NCI-H345 treated with DMSO at 0.1 percent for 48 hours (cell line): Measurements from ENCODE around the gene IRF5.
"Not testable (repeated sequence)": the region's sequence is repeated elsewhere in the genome, so short reads cannot be mapped to it uniquely, and the experiment has no call there.

Source experiments
- DNase-seq: peaks from one replicate; lab custom pipeline; 2025; ENCODE audit not compliant: unreplicated experiment; lab: John Stamatoyannopoulos, UW

IRF5 gene

DNA sequence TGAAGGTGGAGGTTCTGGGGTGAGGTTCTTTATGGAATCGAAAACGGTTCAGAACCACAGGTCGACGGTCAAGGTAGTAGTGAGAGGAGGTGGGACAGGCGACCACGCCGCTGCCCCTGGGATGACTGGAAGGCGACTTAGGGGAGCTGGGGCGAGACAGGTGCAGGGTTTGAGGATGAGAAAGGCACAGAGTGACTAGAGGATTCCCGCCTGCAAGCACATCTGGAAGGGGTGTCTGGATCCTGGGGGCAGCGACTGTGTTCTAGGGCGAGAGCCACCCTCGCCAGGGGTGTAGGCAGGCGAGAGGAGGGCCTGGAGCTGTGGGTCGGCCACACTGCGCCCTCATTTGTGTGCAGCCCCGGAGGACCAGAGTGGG is 468 bp upstream of the IRF5 start:
- no peak for DNase-seq

DNA sequence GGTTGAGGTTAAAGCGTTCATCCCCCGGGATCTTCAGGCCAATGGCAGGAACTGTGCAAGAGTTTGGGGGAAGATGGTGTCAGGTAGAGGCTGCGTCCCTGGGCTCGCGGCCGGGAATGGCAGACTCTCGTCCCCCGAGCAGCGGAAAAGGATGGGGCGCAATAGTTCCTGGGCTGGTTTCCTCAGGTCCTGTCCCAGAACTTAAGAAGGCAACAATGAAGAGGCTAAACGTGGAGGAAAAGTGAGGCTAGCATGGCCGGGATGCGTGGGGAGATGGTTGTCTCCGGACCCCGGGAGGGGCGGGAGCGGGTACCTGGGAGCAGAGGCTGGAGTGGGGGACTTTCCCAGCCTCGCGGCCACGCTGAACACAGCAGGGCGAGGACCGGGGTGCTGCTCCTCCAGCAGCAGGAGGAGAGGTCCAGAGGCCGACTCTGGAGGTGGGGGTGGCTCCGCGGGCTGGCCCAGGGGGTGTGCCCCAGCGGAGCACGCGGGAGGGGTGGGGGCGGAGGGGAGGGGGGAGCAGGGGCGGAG is 882 bp downstream of the IRF5 start:
- no peak for DNase-seq

DNA sequence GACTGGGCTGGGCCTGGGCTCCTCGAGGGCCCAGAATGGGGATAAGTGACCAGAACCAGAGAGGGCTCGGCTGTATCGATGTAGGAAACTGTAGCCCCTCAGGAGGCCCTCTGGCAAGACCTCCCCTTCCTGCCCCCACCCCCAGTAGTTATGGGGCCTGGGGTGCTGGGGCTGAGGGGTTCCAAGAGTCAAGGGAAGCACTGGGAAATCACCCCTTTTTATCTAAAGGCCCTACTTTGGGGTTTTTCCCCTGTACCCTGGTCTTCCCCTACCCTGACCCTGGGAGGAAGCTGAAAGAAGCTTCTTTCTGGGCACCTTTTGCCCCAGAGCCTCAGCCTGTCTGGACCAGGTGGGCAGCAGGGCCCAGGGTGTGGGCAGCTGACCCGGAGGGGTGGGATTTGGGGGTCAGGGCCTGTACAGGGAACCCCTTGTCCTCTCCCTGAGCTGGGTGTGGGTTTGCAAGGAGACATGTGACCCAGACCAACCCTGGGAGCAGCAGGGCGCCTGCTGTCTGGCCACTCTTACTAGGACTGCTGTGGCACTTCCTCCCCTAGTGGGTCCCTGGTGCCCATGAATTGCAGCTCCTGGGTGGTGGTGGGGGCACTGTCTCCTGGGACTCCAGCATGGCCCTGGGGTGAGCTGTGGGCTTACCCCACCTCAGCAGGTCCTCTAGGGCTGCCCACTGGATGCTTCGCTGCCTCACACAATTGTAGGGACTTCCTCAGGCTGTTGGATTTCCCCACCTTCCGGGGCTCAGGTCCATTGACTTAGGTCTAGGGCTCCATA is 1.5 kb downstream of the IRF5 start:
- DNase-seq: no peak

DNA sequence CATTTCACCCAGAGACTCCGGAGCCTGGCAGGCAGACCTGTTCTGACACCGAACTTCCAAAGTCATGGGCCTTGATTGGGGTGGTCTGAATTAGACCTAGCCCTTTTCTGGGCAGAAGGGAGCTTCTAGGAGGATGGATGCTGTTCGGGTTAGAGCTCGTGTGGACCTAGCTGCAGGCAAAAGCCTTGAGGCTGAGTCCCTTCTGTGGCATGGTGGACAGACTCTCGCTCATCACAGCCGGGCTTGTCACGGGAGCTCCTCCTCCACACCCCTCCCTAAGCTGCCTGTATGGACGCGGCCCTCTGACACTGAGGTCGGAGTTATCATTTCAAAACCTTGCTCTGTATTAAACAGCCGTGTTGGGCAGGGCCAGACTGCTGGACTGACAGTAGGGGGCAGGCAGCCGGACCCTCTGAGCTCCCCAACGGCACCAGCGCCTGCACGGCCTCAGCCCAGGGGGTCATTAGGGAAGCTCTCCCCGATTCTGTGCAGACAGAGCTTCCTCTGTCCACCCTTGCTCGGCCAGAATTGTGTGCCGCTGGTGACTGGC is 2.2 kb downstream of the IRF5 start:
- DNase-seq: no peak

DNA sequence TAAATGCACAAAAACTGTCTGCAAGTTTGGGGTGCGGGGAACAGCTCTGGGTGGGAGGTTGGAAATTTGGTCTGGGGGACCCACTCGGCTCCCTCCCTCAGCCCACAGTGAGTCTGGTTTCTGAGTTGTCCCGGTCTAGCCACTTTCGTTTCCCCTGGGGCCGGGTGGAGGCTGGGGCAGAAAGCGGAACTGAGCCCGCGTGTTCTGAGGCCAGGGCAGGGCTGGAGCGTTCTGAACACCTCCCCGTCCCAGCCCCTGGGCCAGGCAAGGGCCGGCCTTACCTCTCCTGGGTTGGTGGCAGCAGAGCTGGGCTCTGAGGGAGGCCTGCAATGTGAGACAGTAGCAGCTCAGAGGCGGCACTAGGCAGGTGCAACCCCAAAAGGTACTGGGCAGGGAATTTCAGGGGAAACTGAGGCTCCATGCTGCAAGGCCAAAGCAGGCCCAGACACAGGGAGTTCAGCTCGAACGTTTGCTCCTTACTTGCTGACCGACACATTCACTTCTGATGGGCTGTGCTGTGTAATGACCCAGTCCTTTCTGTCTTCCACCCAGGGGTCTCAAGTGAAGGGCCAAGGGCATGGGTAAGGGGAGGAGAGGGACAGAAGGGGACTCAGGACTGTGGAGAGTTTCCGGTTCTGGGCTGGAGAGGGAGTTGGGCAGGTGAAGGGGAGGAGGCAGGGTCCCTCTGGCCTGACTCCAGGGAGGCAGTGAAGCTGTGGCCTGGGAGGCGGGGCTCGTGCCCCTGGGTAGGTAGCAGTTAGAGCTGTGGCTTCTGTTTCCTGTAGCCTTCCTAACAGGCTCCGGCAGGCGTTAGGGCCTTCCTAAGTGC is 3.0 kb downstream of the IRF5 start:
- DNase-seq: no peak

DNA sequence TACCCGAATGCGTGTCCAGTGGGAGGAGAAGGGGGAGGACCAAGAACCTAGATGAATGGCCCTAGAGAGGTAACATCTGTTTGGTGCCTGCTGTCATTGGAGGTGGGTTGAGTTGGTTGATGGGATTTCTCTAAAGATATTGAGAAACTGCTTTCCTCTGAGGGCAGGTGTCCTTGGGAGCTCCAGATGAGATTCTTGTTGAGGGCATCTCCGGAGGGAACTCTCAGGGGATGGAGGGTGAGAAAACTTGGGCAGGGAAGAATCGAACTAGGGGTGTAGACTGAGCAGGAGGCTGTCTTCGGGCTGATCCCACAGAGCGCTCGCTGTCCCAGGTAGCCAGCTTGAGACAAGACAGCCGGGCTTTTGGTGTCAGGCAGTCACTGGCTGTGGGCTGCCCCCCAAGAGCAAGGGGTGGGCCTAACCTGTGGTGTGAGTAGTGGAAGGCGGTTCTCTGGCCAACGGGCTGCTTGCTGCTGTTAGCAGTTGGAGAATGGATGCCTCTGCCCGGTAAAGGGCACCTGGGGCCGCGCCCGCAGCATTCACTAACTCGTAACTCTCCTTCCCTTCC is 3.7 kb downstream of the IRF5 start:
- no peak for DNase-seq

DNA sequence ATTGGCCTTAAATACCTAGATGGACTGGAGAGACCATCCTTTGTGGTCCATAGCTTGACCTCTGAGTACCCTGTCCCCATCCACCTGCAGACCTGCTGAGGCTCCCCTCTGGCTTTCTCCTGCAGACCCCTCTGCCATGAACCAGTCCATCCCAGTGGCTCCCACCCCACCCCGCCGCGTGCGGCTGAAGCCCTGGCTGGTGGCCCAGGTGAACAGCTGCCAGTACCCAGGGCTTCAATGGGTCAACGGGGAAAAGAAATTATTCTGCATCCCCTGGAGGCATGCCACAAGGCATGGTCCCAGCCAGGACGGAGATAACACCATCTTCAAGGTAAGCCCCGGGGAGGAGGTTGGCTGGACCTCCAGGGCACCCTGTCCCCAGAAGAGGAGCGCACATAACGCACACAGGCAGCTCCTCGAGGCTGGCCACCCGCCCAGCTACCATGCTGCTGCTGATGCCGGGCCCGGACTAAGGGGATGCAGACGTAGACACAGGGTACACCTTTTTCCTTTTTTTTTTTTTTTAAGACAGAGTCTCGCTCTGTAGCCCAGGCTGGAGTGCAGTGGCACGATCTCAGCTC is 4.3 kb downstream of the IRF5 start:
- DNase-seq: no peak

DNA sequence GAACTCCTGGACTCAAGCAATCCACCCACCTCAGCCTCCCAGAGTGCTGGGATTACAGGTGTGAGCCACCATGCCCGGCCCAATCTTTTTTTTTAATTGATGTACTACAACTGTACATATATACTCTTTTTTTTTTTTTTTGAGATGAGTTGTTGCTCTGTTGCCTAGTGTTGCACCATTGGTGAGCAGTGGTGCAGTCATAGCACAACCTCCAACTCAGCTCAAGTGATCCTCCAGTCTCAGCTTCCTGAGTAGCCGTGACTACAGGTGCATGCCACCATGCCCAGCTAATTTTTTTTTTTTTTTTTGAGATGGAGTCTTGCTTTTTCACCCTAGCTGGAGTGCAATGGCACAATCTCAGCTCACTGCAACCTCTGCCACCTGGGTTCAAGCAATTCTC is 5.5 kb downstream of the IRF5 start:
- DNase-seq: not testable (repeated sequence)

DNA sequence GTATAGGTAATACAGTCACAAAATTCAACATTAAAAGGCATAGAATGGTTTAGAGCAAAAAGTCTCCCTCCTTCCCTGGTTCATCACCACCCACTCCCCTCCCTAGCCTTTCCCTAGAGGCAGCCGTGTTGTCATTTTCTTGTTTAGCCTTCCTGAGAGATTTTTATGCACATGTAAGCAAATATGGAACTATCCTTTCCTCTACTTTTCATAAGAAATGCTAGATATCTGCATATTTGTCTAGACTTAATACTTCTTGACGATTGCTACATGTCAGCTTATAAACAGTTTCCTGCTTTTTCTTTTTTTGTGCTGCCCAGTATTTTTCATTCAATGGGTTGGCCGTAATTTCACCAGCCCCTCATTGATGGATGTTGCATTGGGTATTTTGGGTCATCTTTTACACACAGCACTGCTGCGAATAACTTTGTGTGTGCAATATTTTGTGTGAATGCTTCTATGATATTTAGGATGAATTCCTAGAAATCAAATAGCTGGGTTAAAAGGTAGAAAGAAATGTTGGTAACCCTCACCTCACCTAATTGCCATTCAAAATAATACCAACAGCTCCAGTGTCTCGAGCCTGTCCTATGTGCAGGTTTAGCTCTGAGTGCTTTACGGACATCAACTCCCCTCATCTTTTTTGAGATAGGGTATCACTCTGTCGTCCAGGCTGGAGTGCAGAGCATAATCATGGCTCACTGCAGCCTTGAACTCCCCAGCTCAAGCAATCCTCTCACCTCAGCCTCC is 6.9 kb downstream of the IRF5 start:
- no peak for DNase-seq

DNA sequence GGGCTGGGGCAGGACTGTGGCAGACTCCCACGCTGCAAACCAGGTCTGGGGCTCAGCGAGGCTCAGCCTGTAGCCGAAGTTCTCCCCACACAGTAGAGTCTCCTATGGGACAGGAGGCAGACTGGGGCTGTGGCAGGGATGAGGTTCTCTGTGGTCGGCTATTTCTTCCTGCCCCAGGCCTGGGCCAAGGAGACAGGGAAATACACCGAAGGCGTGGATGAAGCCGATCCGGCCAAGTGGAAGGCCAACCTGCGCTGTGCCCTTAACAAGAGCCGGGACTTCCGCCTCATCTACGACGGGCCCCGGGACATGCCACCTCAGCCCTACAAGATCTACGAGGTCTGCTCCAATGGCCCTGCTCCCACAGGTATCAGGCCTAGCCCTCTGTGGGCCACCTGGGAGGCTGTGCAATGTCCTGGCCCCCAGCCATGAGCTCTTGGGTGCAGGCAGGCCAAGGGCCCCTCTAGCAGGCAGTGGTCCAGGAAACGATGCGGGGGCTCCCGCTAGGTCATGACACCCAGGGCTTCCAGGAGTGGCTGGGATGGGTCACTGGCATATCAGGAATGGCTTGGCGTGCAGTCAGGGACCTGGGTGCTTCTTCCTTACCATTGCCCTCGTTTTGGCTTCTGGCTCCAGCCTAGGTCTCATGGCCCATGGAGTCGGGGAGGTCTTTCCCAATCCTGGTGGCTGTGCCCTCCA is 8.1 kb downstream of the IRF5 start:
- no peak for DNase-seq

DNA sequence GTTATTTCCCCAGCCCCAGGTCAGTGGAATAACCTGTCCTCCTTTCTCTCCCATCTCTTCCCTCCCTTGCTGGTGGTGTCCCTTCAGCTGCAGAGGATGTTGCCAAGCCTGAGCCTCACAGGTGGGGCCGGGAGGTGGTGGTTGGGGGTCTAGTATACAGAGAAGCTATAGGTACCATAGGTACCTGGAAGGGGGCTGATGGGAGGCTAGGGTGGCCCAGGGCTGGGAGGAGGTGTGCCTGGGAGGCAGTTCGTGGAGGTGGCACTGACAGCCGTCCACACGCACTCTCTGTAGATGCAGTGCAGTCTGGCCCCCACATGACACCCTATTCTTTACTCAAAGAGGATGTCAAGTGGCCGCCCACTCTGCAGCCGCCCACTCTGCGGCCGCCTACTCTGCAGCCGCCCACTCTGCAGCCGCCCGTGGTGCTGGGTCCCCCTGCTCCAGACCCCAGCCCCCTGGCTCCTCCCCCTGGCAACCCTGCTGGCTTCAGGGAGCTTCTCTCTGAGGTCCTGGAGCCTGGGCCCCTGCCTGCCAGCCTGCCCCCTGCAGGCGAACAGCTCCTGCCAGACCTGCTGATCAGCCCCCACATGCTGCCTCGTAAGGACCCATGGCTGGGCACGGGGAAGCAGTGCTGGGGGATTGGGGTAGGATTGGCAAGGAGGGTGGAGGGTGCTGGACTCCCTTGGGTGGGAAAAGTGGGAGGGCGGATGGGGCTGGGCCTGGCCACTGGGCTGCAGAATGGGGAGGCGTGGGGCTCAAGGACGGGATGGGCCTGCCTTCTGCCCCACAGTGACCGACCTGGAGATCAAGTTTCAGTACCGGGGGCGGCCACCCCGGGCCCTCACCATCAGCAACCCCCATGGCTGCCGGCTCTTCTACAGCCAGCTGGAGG is 9.5 kb downstream of the IRF5 start:
- no peak for DNase-seq

DNA sequence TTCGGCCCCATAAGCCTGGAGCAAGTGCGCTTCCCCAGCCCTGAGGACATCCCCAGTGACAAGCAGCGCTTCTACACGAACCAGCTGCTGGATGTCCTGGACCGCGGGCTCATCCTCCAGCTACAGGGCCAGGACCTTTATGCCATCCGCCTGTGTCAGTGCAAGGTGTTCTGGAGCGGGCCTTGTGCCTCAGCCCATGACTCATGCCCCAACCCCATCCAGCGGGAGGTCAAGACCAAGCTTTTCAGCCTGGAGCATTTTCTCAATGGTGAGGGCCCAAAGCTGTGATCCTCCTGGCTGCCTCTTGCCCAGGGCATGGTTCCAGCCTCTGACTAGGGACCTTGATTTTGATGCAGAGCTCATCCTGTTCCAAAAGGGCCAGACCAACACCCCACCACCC is 10.1 kb downstream of the IRF5 start:
- DNase-seq: no peak

DNA sequence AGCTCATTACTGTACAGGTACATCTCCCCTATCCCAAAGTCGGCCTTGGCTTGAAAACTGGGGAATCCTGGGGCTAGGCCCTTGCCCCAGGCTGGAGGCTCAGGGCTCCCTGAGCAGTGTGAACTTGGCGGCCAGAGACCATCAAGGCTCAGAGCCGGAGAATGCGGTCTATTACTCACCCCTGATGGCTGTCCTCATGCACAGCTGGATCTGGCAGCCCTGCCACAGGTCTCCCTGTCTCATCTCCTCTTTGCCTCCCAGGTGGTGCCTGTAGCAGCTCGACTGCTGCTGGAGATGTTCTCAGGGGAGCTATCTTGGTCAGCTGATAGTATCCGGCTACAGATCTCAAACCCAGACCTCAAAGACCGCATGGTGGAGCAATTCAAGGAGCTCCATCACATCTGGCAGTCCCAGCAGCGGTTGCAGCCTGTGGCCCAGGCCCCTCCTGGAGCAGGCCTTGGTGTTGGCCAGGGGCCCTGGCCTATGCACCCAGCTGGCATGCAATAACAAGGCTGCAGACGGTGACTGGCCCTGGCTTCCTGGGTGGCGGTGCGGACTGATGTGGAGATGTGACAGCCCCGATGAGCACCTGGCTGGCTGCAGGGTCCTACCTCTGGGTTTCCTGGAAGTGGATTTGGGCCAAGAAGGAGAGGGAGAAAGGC is 10.7 kb downstream of the IRF5 start:
- DNase-seq: no peak

DNA sequence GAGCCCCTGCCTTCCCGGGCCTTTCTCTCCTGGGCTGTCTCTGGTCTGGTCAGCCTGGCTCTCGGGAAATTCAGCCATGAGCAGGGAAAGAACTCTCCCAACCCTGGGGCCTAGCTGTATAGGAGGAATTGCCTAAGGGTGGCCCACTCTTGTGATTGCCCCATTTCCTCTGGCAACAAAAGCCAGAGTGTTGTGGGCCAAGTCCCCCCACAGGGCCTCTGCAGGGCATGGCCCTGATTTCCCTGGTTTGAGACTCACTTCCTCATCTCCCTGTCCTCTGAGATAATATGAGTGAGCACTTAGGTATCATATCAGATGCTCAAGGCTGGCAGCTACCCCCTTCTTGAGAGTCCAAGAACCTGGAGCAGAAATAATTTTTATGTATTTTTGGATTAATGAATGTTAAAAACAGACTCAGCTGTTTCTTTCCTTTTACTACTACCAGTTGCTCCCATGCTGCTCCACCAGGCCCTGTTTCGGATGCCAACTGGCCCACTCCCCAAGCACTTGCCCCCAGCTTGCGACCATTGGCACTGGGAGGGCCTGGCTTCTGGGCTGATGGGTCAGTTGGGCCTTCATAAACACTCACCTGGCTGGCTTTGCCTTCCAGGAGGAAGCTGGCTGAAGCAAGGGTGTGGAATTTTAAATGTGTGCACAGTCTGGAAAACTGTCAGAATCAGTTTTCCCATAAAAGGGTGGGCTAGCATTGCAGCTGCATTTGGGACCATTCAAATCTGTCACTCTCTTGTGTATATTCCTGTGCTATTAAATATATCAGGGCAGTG is 11.4 kb downstream of the IRF5 start:
- DNase-seq: no peak

DNA sequence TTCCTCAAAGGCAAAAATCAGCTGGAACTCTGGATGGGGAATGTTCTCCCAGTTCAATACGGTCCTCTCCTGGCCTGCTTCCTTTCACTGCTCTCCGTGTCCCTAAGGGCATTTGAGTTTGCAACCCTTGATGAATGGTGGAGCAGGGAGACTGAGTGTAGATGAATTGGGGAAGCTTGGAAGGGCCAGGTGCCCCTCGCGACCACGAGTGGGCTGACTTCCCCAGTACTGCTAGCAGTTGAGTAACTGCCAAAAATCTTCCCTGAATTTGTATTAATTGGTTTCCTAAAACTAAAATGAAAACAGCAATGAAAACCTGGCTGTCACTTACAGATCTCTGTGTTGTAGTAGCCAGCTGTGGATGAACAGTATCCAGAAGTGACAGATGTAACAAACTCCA is 13.6 kb downstream of the IRF5 start:
- DNase-seq: no peak

DNA sequence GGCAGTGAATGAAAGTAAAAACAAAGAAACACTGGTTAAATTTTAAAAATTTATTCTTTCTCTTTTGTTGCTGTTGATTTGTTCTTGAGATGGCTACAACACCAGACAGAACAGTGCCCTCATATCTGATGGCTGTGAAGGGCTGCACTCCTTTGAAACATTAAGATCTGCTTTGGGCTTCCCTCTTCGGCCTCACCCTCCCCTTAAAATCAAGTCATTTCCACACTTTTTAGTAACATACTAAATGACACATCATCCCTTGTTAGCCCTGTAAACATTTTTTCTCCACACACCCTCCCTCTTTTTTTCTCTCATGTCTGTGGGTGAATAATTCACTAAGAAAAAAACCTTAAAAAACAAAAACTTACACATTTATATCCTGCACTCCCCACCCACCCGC is 16.4 kb downstream of the IRF5 start:
- DNase-seq: no peak
